ENCODE results near the gene NUP62.
"Not testable (repeated sequence)": the region's sequence is repeated elsewhere in the genome, so short reads cannot be mapped to it uniquely, and the experiment has no call there.

NUP62 gene

DNA sequence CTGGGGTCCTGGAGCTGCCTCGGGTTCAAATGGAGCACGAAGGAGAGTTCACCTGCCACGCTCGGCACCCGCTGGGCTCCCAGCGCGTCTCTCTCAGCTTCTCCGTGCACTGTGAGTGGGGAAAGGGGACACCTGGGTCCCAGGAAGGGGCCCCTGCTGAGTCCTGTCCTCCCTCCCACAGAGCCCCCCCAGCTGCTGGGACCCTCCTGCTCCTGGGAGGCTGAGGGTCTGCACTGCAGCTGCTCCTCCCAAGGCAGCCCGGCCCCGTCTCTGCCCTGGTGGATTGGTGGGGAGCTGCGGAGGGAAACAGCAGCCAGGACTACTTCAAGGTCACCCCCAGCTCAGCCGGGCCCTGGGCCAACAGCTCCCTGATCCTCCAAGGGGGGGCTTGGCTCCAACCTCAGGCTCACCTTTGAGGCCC lies 42.7 kb upstream of the NUP62 start (continued):
- TF ChIP-seq, protein P1, sequence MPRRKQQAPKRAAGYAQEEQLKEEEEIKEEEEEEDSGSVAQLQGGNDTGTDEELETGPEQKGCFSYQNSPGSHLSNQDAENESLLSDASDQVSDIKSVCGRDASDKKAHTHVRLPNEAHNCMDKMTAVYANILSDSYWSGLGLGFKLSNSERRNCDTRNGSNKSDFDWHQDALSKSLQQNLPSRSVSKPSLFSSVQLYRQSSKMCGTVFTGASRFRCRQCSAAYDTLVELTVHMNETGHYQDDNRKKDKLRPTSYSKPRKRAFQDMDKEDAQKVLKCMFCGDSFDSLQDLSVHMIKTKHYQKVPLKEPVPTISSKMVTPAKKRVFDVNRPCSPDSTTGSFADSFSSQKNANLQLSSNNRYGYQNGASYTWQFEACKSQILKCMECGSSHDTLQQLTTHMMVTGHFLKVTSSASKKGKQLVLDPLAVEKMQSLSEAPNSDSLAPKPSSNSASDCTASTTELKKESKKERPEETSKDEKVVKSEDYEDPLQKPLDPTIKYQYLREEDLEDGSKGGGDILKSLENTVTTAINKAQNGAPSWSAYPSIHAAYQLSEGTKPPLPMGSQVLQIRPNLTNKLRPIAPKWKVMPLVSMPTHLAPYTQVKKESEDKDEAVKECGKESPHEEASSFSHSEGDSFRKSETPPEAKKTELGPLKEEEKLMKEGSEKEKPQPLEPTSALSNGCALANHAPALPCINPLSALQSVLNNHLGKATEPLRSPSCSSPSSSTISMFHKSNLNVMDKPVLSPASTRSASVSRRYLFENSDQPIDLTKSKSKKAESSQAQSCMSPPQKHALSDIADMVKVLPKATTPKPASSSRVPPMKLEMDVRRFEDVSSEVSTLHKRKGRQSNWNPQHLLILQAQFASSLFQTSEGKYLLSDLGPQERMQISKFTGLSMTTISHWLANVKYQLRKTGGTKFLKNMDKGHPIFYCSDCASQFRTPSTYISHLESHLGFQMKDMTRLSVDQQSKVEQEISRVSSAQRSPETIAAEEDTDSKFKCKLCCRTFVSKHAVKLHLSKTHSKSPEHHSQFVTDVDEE (CRISPR knock-in tag; IDR thresholded peaks at IDR 0.05): no peak

DNA sequence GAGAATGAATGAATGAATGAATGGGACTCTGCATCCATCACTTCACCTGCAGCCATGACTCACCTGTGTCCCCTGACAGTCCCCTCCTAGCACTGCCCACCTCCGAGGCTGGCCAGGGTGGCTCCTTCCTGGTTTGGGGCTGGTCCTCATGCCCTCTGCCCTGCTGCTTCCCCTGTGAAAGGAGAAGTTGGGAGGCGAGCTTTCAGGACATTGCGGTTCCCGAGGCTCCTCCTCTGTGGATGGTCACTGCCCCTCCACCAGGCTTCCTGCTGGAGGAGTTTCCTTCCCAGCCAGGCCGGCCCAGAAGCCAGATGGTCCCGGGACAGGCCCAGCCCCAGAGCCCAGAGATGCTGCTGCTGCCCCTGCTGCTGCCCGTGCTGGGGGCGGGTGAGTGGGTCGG lies 40.1 kb upstream of the NUP62 start:
- peak; percentile 27; the same call in 2 of the 3 replicates for ATAC-seq

DNA sequence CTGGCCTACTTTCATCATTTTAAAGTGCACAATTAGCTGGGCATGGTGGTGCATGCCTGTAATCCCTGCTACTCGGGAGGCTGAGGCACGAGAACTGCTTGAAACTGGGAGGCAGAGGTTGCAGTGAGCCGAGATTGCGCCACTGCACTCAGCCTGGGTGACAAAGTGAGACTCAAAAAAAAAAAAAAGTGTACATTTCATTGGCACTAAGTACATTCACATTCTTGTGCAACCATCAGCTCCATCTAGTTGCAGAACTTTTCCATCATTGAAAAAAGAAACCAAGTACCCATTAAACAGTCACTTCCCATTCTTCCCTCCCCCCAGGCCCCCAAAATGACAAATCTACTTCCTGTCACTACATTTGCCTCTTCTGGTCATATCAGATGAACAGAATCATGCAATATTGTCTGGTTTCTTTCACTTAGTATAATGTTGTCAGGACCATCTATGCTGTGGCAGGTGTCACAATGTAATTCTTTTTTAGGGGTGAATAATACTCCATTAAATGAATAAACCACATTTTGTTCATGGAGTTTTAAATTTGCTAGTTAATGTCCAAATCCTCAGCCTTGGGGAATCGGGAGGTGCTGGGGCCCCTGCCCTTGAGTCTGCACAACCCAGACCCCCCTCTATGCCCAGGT lies 39.1 kb upstream of the NUP62 start:
- no peak for ATAC-seq
- TF ChIP-seq GLIS3 (CRISPR knock-in tag; IDR thresholded peaks at IDR 0.05): no peak
- TF ChIP-seq ISL1 (CRISPR knock-in tag; IDR thresholded peaks at IDR 0.05): no peak
- TF ChIP-seq RARB (CRISPR knock-in tag; IDR thresholded peaks at IDR 0.05): no peak
- no peak for TF ChIP-seq OSR1 (CRISPR knock-in tag; IDR thresholded peaks at IDR 0.05)
- no peak for TF ChIP-seq ZNF8 (CRISPR knock-in tag; IDR thresholded peaks at IDR 0.05)
- no peak for TF ChIP-seq ZFP3 (CRISPR knock-in tag; IDR thresholded peaks at IDR 0.05)
- TF ChIP-seq, protein P2, sequence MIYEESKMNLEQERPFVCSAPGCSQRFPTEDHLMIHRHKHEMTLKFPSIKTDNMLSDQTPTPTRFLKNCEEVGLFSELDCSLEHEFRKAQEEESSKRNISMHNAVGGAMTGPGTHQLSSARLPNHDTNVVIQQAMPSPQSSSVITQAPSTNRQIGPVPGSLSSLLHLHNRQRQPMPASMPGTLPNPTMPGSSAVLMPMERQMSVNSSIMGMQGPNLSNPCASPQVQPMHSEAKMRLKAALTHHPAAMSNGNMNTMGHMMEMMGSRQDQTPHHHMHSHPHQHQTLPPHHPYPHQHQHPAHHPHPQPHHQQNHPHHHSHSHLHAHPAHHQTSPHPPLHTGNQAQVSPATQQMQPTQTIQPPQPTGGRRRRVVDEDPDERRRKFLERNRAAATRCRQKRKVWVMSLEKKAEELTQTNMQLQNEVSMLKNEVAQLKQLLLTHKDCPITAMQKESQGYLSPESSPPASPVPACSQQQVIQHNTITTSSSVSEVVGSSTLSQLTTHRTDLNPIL (CRISPR knock-in tag; IDR thresholded peaks at IDR 0.05; ENCODE audit: low read depth): no peak
- no peak for TF ChIP-seq ZNF565 (CRISPR knock-in tag; conservative IDR thresholded peaks at IDR 0.05; ENCODE audit: low read depth)
- TF ChIP-seq PPARA (CRISPR knock-in tag; IDR thresholded peaks at IDR 0.05; ENCODE audit: borderline replicate concordance): no peak

DNA sequence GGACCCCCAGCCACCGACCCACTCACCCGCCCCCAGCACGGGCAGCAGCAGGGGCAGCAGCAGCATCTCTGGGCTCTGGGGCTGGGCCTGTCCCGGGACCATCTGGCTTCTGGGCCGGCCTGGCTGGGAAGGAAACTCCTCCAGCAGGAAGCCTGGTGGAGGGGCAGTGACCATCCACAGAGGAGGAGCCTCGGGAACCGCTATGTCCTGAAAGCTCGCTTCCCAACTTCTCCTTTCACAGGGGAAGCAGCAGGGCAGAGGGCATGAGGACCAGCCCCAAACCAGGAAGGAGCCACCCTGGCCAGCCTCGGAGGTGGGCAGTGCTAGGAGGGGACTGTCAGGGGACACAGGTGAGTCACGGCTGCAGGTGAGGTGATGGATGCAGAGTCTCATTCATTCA lies 31.7 kb upstream of the NUP62 start, which contains the start of gene SIGLEC11:
Gene SIGLEC11, minus strand, starts transcription at position 193 of the 400 bp plus-strand sequence. Its CDS starts 91 bp downstream, at position 102.
- ATAC-seq: peak; percentile 57

DNA sequence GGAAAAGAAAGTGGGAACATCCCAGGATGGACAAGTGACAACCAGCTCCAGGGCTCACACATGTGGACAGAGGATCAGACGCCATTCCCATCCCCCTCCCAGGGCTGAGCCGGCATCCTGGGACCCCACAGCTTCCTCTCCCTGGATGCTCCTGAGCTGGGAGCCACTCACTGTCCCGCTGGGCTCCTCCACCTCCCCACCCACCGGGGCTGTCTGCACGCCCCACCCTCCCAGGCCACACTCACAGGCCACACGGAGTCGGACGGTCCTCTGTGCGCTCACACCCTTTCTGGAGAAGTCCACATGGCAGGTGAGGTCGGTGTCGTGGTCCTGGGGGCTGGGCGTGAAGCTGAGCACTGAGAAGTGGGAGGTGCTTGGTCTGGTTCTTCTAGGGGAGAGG lies 30.6 kb upstream of the NUP62 start:
- ATAC-seq: peak; percentile 18; the same call in 2 of the 3 replicates

DNA sequence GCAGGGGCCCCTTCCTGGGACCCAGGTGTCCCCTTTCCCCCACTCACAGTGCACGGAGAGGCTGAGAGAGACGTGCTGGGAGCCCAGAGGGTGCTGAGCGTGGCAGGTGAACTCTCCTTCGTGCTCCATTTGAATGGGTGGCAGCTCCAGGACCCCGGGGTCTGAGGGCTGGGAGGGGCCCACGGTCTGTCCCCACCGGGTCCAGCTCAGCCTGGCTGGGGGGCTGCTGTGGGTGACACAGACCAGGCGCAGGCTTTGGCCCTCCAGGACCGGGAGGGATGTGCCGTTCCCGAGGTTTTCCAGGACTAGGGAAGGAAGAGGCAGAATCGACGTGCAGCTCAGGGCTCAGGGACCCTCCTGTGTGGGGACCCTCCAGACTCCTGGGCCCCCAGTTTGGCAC lies 29.3 kb upstream of the NUP62 start:
- ATAC-seq: not testable (repeated sequence)

DNA sequence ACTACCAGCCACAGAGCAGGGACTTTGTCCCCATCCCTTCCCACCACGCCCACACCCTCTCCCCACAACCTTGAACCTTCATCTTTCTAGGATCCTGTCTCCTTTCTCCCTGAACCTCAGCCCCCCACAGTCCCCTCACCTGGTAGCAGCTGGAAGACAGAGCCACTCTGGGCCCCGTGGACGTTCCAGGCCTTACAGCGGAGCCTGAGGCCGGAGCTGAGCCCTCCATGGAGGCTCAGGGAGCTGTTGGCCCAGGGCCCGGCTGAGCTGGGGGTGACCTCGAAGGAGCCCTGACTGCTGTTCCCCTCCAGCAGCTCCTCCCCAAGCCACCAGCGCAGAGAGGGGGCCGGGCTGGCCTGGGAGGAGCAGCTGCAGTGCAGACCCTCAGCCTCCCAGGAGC lies 28.8 kb upstream of the NUP62 start:
- ATAC-seq: not testable (repeated sequence)

DNA sequence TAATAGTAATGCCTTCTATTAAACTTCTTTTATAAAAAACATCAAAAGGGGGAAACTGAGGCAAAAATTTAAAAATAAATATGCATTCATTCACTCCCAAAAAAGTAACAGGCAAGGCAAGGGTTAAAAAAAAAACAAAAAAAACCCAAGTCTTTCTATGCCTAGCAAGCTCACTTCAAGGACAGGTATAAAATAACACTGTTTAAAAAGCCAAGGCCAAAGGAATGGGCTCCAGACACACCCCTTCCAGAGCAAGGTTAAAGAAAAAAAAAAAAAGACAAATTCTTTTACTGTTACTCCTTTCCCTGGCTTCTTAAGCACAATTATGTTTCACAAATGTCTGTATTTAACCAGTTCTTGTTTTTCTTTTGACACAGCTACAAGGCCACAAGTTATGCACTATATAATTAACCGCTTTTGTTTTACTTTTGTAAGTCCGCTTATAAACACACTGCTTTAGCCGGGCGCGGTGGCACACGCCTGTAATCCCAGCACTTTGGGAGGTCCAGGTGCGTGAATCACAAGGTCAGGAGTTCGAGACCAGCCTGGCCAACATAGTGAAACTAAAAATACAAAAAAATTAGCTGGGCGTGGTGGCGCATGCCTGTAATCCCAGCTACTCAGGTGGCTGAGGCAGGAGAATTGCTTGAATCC lies 28.1 kb upstream of the NUP62 start:
- no peak for ATAC-seq
- TF ChIP-seq ZC3H10 (CRISPR knock-in tag; IDR thresholded peaks at IDR 0.05) (no peak), BACH2 (CRISPR knock-in tag; IDR thresholded peaks at IDR 0.05; ENCODE audit: borderline replicate concordance) (no peak), GLIS3 (CRISPR knock-in tag; IDR thresholded peaks at IDR 0.05) (no peak), PPARA (CRISPR knock-in tag; IDR thresholded peaks at IDR 0.05; ENCODE audit: borderline replicate concordance) (no peak), TOX (CRISPR knock-in tag; IDR thresholded peaks at IDR 0.05; ENCODE audit: borderline replicate concordance) (no peak), ISL1 (CRISPR knock-in tag; IDR thresholded peaks at IDR 0.05) (no peak)

DNA sequence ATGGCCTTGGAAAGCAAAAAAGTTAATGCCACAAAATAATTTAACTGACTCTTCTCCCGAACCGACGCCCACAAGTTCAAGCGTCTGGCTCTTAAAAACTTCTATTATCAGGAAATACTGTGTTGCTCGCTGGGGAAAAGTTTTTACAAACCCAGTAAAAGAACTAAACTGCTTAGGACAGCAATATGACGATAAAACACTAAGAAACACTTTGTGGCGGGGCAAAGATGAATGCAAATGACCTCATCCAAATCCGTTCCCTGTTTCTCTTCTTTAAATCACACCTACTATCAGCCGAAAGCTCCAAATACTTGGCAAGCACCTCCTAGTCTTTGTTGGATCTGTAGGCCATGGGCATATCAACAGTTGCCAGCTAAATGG lies 26.8 kb upstream of the NUP62 start:
- no peak for ATAC-seq
- TF ChIP-seq PPARA (CRISPR knock-in tag; IDR thresholded peaks at IDR 0.05; ENCODE audit: borderline replicate concordance) (no peak), RARB (CRISPR knock-in tag; IDR thresholded peaks at IDR 0.05) (no peak), ZNF70 (CRISPR knock-in tag; IDR thresholded peaks at IDR 0.05) (no peak), TCF4 (CRISPR knock-in tag; IDR thresholded peaks at IDR 0.05; ENCODE audit: borderline replicate concordance) (no peak), SNAI2 (CRISPR knock-in tag; IDR thresholded peaks at IDR 0.05) (no peak), ZNF565 (CRISPR knock-in tag; conservative IDR thresholded peaks at IDR 0.05; ENCODE audit: low read depth) (no peak), ZNF8 (CRISPR knock-in tag; IDR thresholded peaks at IDR 0.05) (no peak), BACH2 (CRISPR knock-in tag; IDR thresholded peaks at IDR 0.05; ENCODE audit: borderline replicate concordance) (no peak), TOX (CRISPR knock-in tag; IDR thresholded peaks at IDR 0.05; ENCODE audit: borderline replicate concordance) (no peak)
- TF ChIP-seq, protein P3, sequence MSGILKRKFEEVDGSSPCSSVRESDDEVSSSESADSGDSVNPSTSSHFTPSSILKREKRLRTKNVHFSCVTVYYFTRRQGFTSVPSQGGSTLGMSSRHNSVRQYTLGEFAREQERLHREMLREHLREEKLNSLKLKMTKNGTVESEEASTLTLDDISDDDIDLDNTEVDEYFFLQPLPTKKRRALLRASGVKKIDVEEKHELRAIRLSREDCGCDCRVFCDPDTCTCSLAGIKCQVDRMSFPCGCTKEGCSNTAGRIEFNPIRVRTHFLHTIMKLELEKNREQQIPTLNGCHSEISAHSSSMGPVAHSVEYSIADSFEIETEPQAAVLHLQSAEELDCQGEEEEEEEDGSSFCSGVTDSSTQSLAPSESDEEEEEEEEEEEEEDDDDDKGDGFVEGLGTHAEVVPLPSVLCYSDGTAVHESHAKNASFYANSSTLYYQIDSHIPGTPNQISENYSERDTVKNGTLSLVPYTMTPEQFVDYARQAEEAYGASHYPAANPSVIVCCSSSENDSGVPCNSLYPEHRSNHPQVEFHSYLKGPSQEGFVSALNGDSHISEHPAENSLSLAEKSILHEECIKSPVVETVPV (CRISPR knock-in tag; IDR thresholded peaks at IDR 0.05): no peak
- TF ChIP-seq, protein P4, sequence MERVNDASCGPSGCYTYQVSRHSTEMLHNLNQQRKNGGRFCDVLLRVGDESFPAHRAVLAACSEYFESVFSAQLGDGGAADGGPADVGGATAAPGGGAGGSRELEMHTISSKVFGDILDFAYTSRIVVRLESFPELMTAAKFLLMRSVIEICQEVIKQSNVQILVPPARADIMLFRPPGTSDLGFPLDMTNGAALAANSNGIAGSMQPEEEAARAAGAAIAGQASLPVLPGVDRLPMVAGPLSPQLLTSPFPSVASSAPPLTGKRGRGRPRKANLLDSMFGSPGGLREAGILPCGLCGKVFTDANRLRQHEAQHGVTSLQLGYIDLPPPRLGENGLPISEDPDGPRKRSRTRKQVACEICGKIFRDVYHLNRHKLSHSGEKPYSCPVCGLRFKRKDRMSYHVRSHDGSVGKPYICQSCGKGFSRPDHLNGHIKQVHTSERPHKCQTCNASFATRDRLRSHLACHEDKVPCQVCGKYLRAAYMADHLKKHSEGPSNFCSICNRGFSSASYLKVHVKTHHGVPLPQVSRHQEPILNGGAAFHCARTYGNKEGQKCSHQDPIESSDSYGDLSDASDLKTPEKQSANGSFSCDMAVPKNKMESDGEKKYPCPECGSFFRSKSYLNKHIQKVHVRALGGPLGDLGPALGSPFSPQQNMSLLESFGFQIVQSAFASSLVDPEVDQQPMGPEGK (CRISPR knock-in tag; IDR thresholded peaks at IDR 0.05; ENCODE audit: borderline replicate concordance): no peak
- TF ChIP-seq, protein P2 (CRISPR knock-in tag; IDR thresholded peaks at IDR 0.05; ENCODE audit: low read depth): no peak
